CD4-positive, alpha-beta memory T cell (primary cell): Measurements from ENCODE around the gene NYAP2. TPM values are rescaled to one million over a fixed set of nuclear protein-coding genes. Genes with fewer than 3 reads are reported as not detected.

ENCODE experiments used
- CTCF ChIA-PET: fragments of 350-600 bp; sonication (Branson Sonifier 250); formaldehyde crosslinking; loops from one replicate; lab custom pipeline; 2021; ENCODE audit warnings: inconsistent platforms; ENCODE audit not compliant: partially characterized antibody; lab: Charles Lee
- POLR2A ChIA-PET: fragments of 350-600 bp; sonication (Branson Sonifier 250); formaldehyde crosslinking; loops from one replicate; lab custom pipeline; 2021; ENCODE audit not compliant: partially characterized antibody; lab: Charles Lee
- DNase-seq, 5 donors: peaks; one replicate each; pipeline versions ENCODE4 v3.0.0 to v3.0.0-alpha.2; 2020 to 2022; ENCODE audit warnings: mixed read lengths in 1 of 5
- H3K27ac ChIP-seq: one replicate; pipeline ENCODE4 v1.7.0; 2013; ENCODE audit warnings: low read depth, low read length
- H3K27me3 ChIP-seq: 2 replicates; pipeline ENCODE4 v1.7.0; 2013; ENCODE audit warnings: mild to moderate bottlenecking, low read length, moderate library complexity; ENCODE audit not compliant: insufficient read depth
- H3K36me3 ChIP-seq: 2 replicates; pipeline ENCODE4 v1.7.0; 2013; ENCODE audit warnings: mild to moderate bottlenecking, low read length, moderate library complexity; ENCODE audit not compliant: insufficient read depth
- H3K4me1 ChIP-seq: 2 replicates; pipeline ENCODE4 v1.7.0; 2013; ENCODE audit warnings: mild to moderate bottlenecking, low read length, moderate library complexity; ENCODE audit not compliant: insufficient read depth
- H3K4me3 ChIP-seq, 2 donors: one replicate each; pipeline ENCODE4 v1.7.0; 2013; ENCODE audit warnings: low read length in 2 of 2, mild to moderate bottlenecking in 1 of 2
- H3K9me3 ChIP-seq, 2 donors: one replicate each; pipeline ENCODE4 v1.7.0; 2013; ENCODE audit warnings: low read length in 2 of 2, control low read depth in 1 of 2; ENCODE audit not compliant: control insufficient read depth in 1 of 2
- H3K27ac Mint-ChIP-seq, 7 donors: one replicate each; pipeline ENCODE4 v1.8.0; 2020 to 2021; ENCODE audit warnings: mixed read lengths in 7 of 7, mild to moderate bottlenecking in 6 of 7, inconsistent platforms in 3 of 7, moderate library complexity in 3 of 7
- H3K27me3 Mint-ChIP-seq, 2 donors: one replicate each; pipeline ENCODE4 v1.8.0; 2020 to 2021; ENCODE audit warnings: mixed read lengths in 2 of 2
- H3K36me3 Mint-ChIP-seq, 2 donors: one replicate each; pipeline ENCODE4 v1.8.0; 2020 to 2021; ENCODE audit warnings: mixed read lengths in 2 of 2, inconsistent platforms in 1 of 2, mild to moderate bottlenecking in 1 of 2
- H3K4me1 Mint-ChIP-seq, 4 donors: one replicate each; pipeline ENCODE4 v1.8.0; 2020 to 2021; ENCODE audit warnings: mixed read lengths in 4 of 4, mild to moderate bottlenecking in 1 of 4
- H3K4me3 Mint-ChIP-seq, 8 donors: one replicate each; pipeline ENCODE4 v1.8.0; 2020 to 2021; ENCODE audit warnings: mixed read lengths in 8 of 8, mild to moderate bottlenecking in 7 of 8, moderate library complexity in 6 of 8, inconsistent platforms in 3 of 8
- H3K9me3 Mint-ChIP-seq, 8 donors: one replicate each; pipeline ENCODE4 v1.8.0; 2020 to 2021; ENCODE audit warnings: mixed read lengths in 8 of 8, mild to moderate bottlenecking in 5 of 8, inconsistent platforms in 3 of 8, moderate library complexity in 1 of 8
- intact Hi-C: fragments of 100-400 bp; cut with micrococcal nuclease; formaldehyde crosslinking; loops from one replicate; pipeline ENCODE4 v1.15.1; 2023
- polyA plus RNA-seq, 2 donors: library from polyadenylated mRNA; unstranded; fragments of 300-500 nt; fragmentation: Illumina TruSeq; gene quantifications; one replicate each; pipeline ENCODE4 v1.2.3, GENCODE V29; 2021
- total RNA-seq, 2 experiments: library from RNA; stranded (reverse); gene quantifications; one replicate each; pipeline ENCODE4 v1.2.3, GENCODE V29; 2021

The NYAP2 gene
- total and polyA plus RNA-seq, 4 experiments from 2014 or later: 0.06 TPM; not detected in 3

GRCh38 chr2:225472161-225472560, 72.7 kb downstream of the NYAP2 start:
- H3K36me3 ChIP-seq: no peaks in the 10 kb centered on the region
- no peak overlapping the region for H3K4me3 ChIP-seq
- ChIA-PET POLR2A (no interaction called here), CTCF (no interaction called here)
- peaks cover 0 to 5% (median 0%) of the 10 kb centered on the region in 8 donors for H3K9me3 Mint-ChIP-seq
- no peaks in the 10 kb centered on the region for H3K9me3 ChIP-seq
- H3K27me3 Mint-ChIP-seq: no peaks in the 10 kb centered on the region
- H3K4me3 Mint-ChIP-seq: no peak overlapping the region
- no peak for DNase-seq
- H3K36me3 Mint-ChIP-seq: no peaks in the 10 kb centered on the region
- H3K4me1 ChIP-seq: no peaks in the 10 kb centered on the region
- no peak overlapping the region for H3K27ac Mint-ChIP-seq
- no peaks in the 10 kb centered on the region for H3K4me1 Mint-ChIP-seq
- no peak overlapping the region for H3K27ac ChIP-seq
- intact Hi-C loops: no loop called here
- no peaks in the 10 kb centered on the region for H3K27me3 ChIP-seq

- no peaks in the 10 kb centered on the region for H3K36me3 ChIP-seq
- intact Hi-C loops: no loop called here
- no peak overlapping the region for H3K27ac ChIP-seq
- DNase-seq: no peak
- ChIA-PET CTCF (no interaction called here), POLR2A (no interaction called here)
- H3K27me3 ChIP-seq: no peaks in the 10 kb centered on the region
- H3K27me3 Mint-ChIP-seq: peaks cover 2 to 11% of the 10 kb centered on the region in 2 donors
- H3K4me3 ChIP-seq: no peak overlapping the region
- H3K9me3 ChIP-seq: no peaks in the 10 kb centered on the region
- no peaks in the 10 kb centered on the region for H3K36me3 Mint-ChIP-seq
- H3K4me3 Mint-ChIP-seq: no peak overlapping the region
- no peak overlapping the region for H3K27ac Mint-ChIP-seq
- no peaks in the 10 kb centered on the region for H3K4me1 Mint-ChIP-seq
- H3K9me3 Mint-ChIP-seq: peaks cover 0 to 2% (median 0%) of the 10 kb centered on the region in 8 donors
- H3K4me1 ChIP-seq: no peaks in the 10 kb centered on the region
Measured at GRCh38 chr2:225479386-225479785, 79.9 kb downstream of the NYAP2 start.

- H3K27ac ChIP-seq: no peak overlapping the region
- no peak overlapping the region for H3K4me3 ChIP-seq
- DNase-seq: no peak
- H3K9me3 ChIP-seq: no peaks in the 10 kb centered on the region
- H3K4me1 Mint-ChIP-seq: no peaks in the 10 kb centered on the region
- H3K9me3 Mint-ChIP-seq: peaks cover 0 to 4% (median 0%) of the 10 kb centered on the region in 8 donors
- H3K36me3 Mint-ChIP-seq: no peaks in the 10 kb centered on the region
- H3K4me3 Mint-ChIP-seq: no peak overlapping the region
- H3K27me3 Mint-ChIP-seq: peaks cover 4 to 6% of the 10 kb centered on the region in 2 donors
- H3K36me3 ChIP-seq: no peaks in the 10 kb centered on the region
- no peak overlapping the region for H3K27ac Mint-ChIP-seq
- ChIA-PET CTCF (no interaction called here), POLR2A (no interaction called here)
- intact Hi-C loops: no loop called here
- H3K27me3 ChIP-seq: no peaks in the 10 kb centered on the region
- no peaks in the 10 kb centered on the region for H3K4me1 ChIP-seq
Measured at GRCh38 chr2:225484751-225485150, 85.2 kb downstream of the NYAP2 start.

GRCh38 chr2:225486236-225486635, 86.7 kb downstream of the NYAP2 start:
- ChIA-PET CTCF (no interaction called here), POLR2A (no interaction called here)
- H3K9me3 ChIP-seq: no peaks in the 10 kb centered on the region
- H3K4me3 ChIP-seq: no peak overlapping the region
- intact Hi-C loops: no loop called here
- no peak overlapping the region for H3K4me3 Mint-ChIP-seq
- DNase-seq: no peak
- H3K27me3 Mint-ChIP-seq: peaks cover 0 to 4% of the 10 kb centered on the region in 2 donors
- H3K27ac Mint-ChIP-seq: no peak overlapping the region
- peaks cover 0 to 4% (median 0%) of the 10 kb centered on the region in 8 donors for H3K9me3 Mint-ChIP-seq
- no peaks in the 10 kb centered on the region for H3K4me1 ChIP-seq
- H3K36me3 Mint-ChIP-seq: no peaks in the 10 kb centered on the region
- no peaks in the 10 kb centered on the region for H3K27me3 ChIP-seq
- H3K27ac ChIP-seq: no peak overlapping the region
- H3K36me3 ChIP-seq: no peaks in the 10 kb centered on the region
- no peaks in the 10 kb centered on the region for H3K4me1 Mint-ChIP-seq

- ChIA-PET POLR2A (no interaction called here), CTCF (no interaction called here)
- Histone ChIP-seq H3K36me3 (no peaks in the 10 kb centered on the region), H3K27ac (no peak overlapping the region), H3K27me3 (no peaks in the 10 kb centered on the region), H3K9me3 (no peaks in the 10 kb centered on the region), H3K4me3 (no peak overlapping the region), H3K4me1 (no peaks in the 10 kb centered on the region)
- H3K4me3 Mint-ChIP-seq: no peak overlapping the region
- H3K4me1 Mint-ChIP-seq: no peaks in the 10 kb centered on the region
- no peak for DNase-seq
- no peaks in the 10 kb centered on the region for H3K36me3 Mint-ChIP-seq
- intact Hi-C loops: no loop called here
- peaks cover 0 to 4% (median 0%) of the 10 kb centered on the region in 8 donors for H3K9me3 Mint-ChIP-seq
- no peak overlapping the region for H3K27ac Mint-ChIP-seq
- H3K27me3 Mint-ChIP-seq: peaks cover 0 to 6% of the 10 kb centered on the region in 2 donors
Measured at GRCh38 chr2:225487878-225488416, 88.4 kb downstream of the NYAP2 start.

GRCh38 chr2:225488743-225489142, 89.2 kb downstream of the NYAP2 start:
- H3K27me3 Mint-ChIP-seq: peaks cover 0 to 6% of the 10 kb centered on the region in 2 donors

GRCh38 chr2:225493420-225494099, 94.0 kb downstream of the NYAP2 start:
- POLR2A ChIA-PET: no interaction called here
- no peak for DNase-seq
- Histone ChIP-seq H3K27me3 (no peaks in the 10 kb centered on the region), H3K36me3 (no peaks in the 10 kb centered on the region), H3K4me3 (no peak overlapping the region), H3K27ac (no peak overlapping the region), H3K9me3 (no peaks in the 10 kb centered on the region), H3K4me1 (no peaks in the 10 kb centered on the region)
- Mint-ChIP-seq H3K4me1 (no peaks in the 10 kb centered on the region), H3K4me3 (no peak overlapping the region), H3K27me3 (peaks cover 2 to 5% of the 10 kb centered on the region in 2 donors), H3K36me3 (no peaks in the 10 kb centered on the region), H3K9me3 (no peaks in the 10 kb centered on the region), H3K27ac (no peak overlapping the region)
- CTCF ChIA-PET: no interaction called here
- intact Hi-C loops: no loop called here

More at GRCh38 chr2:225488743-225489142, 89.2 kb downstream of the NYAP2 start:
- no peak overlapping the region for H3K27ac ChIP-seq
- no peaks in the 10 kb centered on the region for H3K9me3 ChIP-seq
- no peak for DNase-seq
- Mint-ChIP-seq H3K27ac (no peak overlapping the region), H3K36me3 (no peaks in the 10 kb centered on the region), H3K4me1 (no peaks in the 10 kb centered on the region), H3K9me3 (peaks cover 0 to 4% (median 0%) of the 10 kb centered on the region in 8 donors), H3K4me3 (no peak overlapping the region)
- H3K4me3 ChIP-seq: no peak overlapping the region
- ChIA-PET CTCF (no interaction called here), POLR2A (interaction anchor here (0.6 kb wide), 1 partner anchor 85 kb away, joined by 3 read pairs; no protein-coding TSS in a partner anchor)
- no peaks in the 10 kb centered on the region for H3K4me1 ChIP-seq
- no peaks in the 10 kb centered on the region for H3K36me3 ChIP-seq
- intact Hi-C loops: no loop called here
- no peaks in the 10 kb centered on the region for H3K27me3 ChIP-seq
